ENCODE results near the gene ADH5.
"Not testable (repeated sequence)": the region's sequence is repeated elsewhere in the genome, so short reads cannot be mapped to it uniquely, and the experiment has no call there.

- TF ChIP-seq POLR2A, TCF7L2 (IDR thresholded peaks at IDR 0.05; ENCODE audit: borderline replicate concordance, extremely low read depth, insufficient read depth, insufficient read length): not testable (repeated sequence)
- TF ChIP-seq, protein P1, sequence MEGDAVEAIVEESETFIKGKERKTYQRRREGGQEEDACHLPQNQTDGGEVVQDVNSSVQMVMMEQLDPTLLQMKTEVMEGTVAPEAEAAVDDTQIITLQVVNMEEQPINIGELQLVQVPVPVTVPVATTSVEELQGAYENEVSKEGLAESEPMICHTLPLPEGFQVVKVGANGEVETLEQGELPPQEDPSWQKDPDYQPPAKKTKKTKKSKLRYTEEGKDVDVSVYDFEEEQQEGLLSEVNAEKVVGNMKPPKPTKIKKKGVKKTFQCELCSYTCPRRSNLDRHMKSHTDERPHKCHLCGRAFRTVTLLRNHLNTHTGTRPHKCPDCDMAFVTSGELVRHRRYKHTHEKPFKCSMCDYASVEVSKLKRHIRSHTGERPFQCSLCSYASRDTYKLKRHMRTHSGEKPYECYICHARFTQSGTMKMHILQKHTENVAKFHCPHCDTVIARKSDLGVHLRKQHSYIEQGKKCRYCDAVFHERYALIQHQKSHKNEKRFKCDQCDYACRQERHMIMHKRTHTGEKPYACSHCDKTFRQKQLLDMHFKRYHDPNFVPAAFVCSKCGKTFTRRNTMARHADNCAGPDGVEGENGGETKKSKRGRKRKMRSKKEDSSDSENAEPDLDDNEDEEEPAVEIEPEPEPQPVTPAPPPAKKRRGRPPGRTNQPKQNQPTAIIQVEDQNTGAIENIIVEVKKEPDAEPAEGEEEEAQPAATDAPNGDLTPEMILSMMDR (IDR thresholded peaks at IDR 0.05 in 2 of 3, conservative IDR thresholded peaks at IDR 0.05 in 1 of 3; ENCODE audit: borderline replicate concordance in 1 of 3, insufficient read depth in 1 of 3, low read depth in 2 of 3, low read length in 2 of 3) = not testable (repeated sequence)
- TF ChIP-seq, protein P2, sequence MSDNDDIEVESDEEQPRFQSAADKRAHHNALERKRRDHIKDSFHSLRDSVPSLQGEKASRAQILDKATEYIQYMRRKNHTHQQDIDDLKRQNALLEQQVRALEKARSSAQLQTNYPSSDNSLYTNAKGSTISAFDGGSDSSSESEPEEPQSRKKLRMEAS (IDR thresholded peaks at IDR 0.05) = not testable (repeated sequence)
These were observed 28.7 kb upstream of the ADH5 start for GRCh38 chr4:99117122-99117841.

All from HCT116 (cell line).